Neuronal stem cell (in vitro differentiated cells): Measurements from ENCODE around the gene TASP1.

Experiments
- DNase-seq: peaks from one replicate; pipeline ENCODE4 v3.0.0-alpha.2; 2013; ENCODE audit warnings: low spot score
- H2AFZ ChIP-seq: one replicate; pipeline ENCODE4 v1.6.1; 2013; ENCODE audit warnings: mild to moderate bottlenecking, low read length, inconsistent platforms
- H2AK5ac ChIP-seq: 2 replicates; pipeline ENCODE4 v1.6.1; 2013; ENCODE audit warnings: low read depth, mild to moderate bottlenecking, inconsistent platforms, low read length, moderate library complexity, mixed read lengths
- H2BK120ac ChIP-seq: 2 replicates; pipeline ENCODE4 v1.6.1; 2013; ENCODE audit warnings: low read depth, mild to moderate bottlenecking, inconsistent platforms, low read length, moderate library complexity, mixed read lengths
- H2BK12ac ChIP-seq: one replicate; pipeline ENCODE4 v1.6.1; 2013; ENCODE audit warnings: low read length, inconsistent platforms
- H2BK15ac ChIP-seq: 2 replicates; pipeline ENCODE4 v1.6.1; 2013; ENCODE audit warnings: mild to moderate bottlenecking, low read length, inconsistent platforms, mixed read lengths
- H2BK5ac ChIP-seq: one replicate; pipeline ENCODE4 v1.6.1; 2013; ENCODE audit warnings: inconsistent platforms, mild to moderate bottlenecking, low read length, moderate library complexity
- H3K14ac ChIP-seq: one replicate; pipeline ENCODE4 v1.6.1; 2013; ENCODE audit warnings: low read length, inconsistent platforms
- H3K18ac ChIP-seq: 2 replicates; pipeline ENCODE4 v1.6.1; 2013; ENCODE audit warnings: low read length, inconsistent platforms
- H3K23ac ChIP-seq: 2 replicates; pipeline ENCODE4 v1.6.1; 2013; ENCODE audit warnings: low read depth, mild to moderate bottlenecking, mixed read lengths, low read length, inconsistent platforms; ENCODE audit not compliant: poor library complexity
- H3K27ac ChIP-seq: replicated peaks from 3 replicates; pipeline ENCODE4 v1.5.1; 2013; ENCODE audit warnings: low read length, inconsistent platforms
- H3K27me3 ChIP-seq, 3 experiments: 2 replicates each; pipeline ENCODE4 v1.6.1; 2013; ENCODE audit warnings: low read length in 3 of 3, mild to moderate bottlenecking in 2 of 3, inconsistent platforms in 1 of 3, low read depth in 1 of 3, mixed read lengths in 1 of 3, moderate library complexity in 1 of 3; ENCODE audit not compliant: control insufficient read depth in 3 of 3, insufficient read depth in 3 of 3
- H3K36me3 ChIP-seq, 2 donors: replicated peaks in 1 of 2; 2 replicates each; pipeline ENCODE4 v1.6.1; 2013; ENCODE audit warnings: low read length in 2 of 2; ENCODE audit not compliant: control insufficient read depth in 2 of 2, insufficient read depth in 2 of 2
- H3K4ac ChIP-seq: 2 replicates; pipeline ENCODE4 v1.6.1; 2013; ENCODE audit warnings: inconsistent platforms, mild to moderate bottlenecking, low read length, moderate library complexity
- H3K4me1 ChIP-seq, 2 donors: 1 replicate in 1 of 2; 2 replicates in 1 of 2; pipeline ENCODE4 v1.6.1; 2013; ENCODE audit warnings: low read length in 2 of 2, low read depth in 1 of 2; ENCODE audit not compliant: control insufficient read depth in 2 of 2, insufficient read depth in 1 of 2
- H3K4me2 ChIP-seq: one replicate; pipeline ENCODE4 v1.6.1; 2013; ENCODE audit warnings: mild to moderate bottlenecking, low read length, inconsistent platforms; ENCODE audit not compliant: insufficient read depth, poor library complexity, severe bottlenecking
- H3K4me3 ChIP-seq, 2 donors: 2 replicates each; pipeline ENCODE4 v1.5.1; 2013; ENCODE audit warnings: low read length in 2 of 2, mild to moderate bottlenecking in 2 of 2, inconsistent platforms in 1 of 2, moderate library complexity in 1 of 2
- H3K79me1 ChIP-seq: one replicate; pipeline ENCODE4 v1.6.1; 2013; ENCODE audit warnings: low read depth, mild to moderate bottlenecking, inconsistent platforms, low read length, moderate library complexity
- H3K9ac ChIP-seq: one replicate; pipeline ENCODE4 v1.6.1; 2013; ENCODE audit warnings: mild to moderate bottlenecking, low read depth, low read length, inconsistent platforms; ENCODE audit not compliant: poor library complexity
- H3K9me3 ChIP-seq, 2 donors: replicated peaks in 1 of 2; 2 replicates each; pipeline versions ENCODE3 to v1.6.1; 2013; ENCODE audit warnings: low read length in 2 of 2, mild to moderate bottlenecking in 2 of 2, inconsistent platforms in 1 of 2, low read depth in 1 of 2, mixed read lengths in 1 of 2, moderate library complexity in 1 of 2; ENCODE audit not compliant: control insufficient read depth in 2 of 2, insufficient read depth in 1 of 2
- H4K8ac ChIP-seq: one replicate; pipeline ENCODE4 v1.6.1; 2013; ENCODE audit warnings: low read depth, mild to moderate bottlenecking, inconsistent platforms, low read length, moderate library complexity
- H4K91ac ChIP-seq: one replicate; pipeline ENCODE4 v1.6.1; 2013; ENCODE audit warnings: low read length, low read depth, mild to moderate bottlenecking, inconsistent platforms; ENCODE audit not compliant: poor library complexity
- WGBS, 2 donors: extraction: QIAGEN DNeasy Blood & Tissue Kit; methylation state at CpG; one replicate each; pipeline ENCODE4 v1.1.7; 2013; ENCODE audit warnings: missing lambda C conversion rate in 2 of 2, mixed read lengths in 1 of 2; ENCODE audit not compliant: insufficient read length in 2 of 2, insufficient replicate concordance in 1 of 2; ENCODE audit errors: extremely low coverage in 2 of 2; 5-methylcytosine and 5-hydroxymethylcytosine counted together

Gene TASP1

DNA sequence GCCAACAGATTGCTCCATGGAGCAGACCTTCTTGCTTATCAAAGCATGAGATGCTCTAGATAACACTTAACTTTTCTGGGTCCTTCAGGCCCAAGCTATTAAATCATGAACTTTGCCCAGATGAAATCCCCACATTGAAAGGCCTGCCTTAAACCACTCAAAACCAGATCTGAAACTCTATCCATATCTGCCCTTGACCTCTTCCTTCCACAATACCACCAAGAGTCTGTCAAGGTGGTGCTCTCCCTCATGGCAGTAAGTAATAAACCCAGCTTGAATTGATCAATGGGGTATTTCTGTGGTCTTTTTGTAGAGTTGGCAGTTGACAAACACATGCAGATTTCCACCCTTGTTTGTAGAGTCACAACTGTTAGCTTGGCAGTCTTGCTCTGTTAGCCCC lies 282.1 kb downstream of the TASP1 start:
- H2AK5ac ChIP-seq: no peak overlapping the region
- H3K9me3 ChIP-seq: peaks cover 0 to 2% of the 10 kb centered on the region in 2 donors
- no peak overlapping the region for H3K18ac ChIP-seq
- DNase-seq: no peak
- H2BK12ac ChIP-seq: no peak overlapping the region
- no peak overlapping the region for H2AFZ ChIP-seq
- H3K4me1 ChIP-seq: peaks cover 0 to 1% of the 10 kb centered on the region in 2 donors
- no peak overlapping the region for H3K4ac ChIP-seq
- H3K36me3 ChIP-seq: no peaks in the 10 kb centered on the region
- H2BK120ac ChIP-seq: no peak overlapping the region
- no peak overlapping the region for H3K4me2 ChIP-seq
- H3K9ac ChIP-seq: no peak overlapping the region
- no peaks in the 10 kb centered on the region for H3K79me1 ChIP-seq
- H3K4me3 ChIP-seq: no peak overlapping the region
- H3K23ac ChIP-seq: no peak overlapping the region
- no peak overlapping the region for H2BK15ac ChIP-seq
- no peak overlapping the region for H3K27ac ChIP-seq
- no peak overlapping the region for H2BK5ac ChIP-seq
- H4K8ac ChIP-seq: no peak overlapping the region
- H4K91ac ChIP-seq: no peak overlapping the region
- H3K27me3 ChIP-seq: no peaks in the 10 kb centered on the region
- H3K14ac ChIP-seq: no peak overlapping the region

DNA sequence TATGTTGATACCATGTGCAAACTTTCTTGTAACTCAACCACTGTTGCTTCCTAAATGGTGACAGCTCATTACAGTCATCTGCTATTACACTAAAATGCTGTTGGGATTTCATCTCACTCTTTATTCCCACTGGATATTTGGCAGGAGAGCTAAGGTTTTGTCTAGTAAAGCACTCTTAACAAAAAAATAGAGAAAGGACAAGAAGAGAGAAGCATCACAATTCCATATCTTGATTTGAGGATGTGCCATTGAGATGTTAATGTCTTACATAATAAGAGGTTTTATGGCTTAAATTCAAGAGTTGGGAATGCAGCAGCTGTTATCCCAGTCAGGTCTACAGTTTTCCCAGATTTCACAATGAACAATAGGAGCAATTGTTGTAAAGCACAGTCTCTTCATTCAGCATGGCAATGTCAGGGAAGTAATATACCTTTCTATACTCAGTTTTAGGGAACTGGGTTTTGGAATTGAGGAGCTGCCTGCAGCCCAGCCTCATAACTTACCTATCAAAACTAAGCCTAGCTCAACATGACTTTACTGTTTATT lies 282.7 kb downstream of the TASP1 start:
- H3K4me2 ChIP-seq: no peak overlapping the region
- no peak overlapping the region for H2AK5ac ChIP-seq
- no peak overlapping the region for H3K4me3 ChIP-seq
- H3K4me1 ChIP-seq: peaks cover 0 to 1% of the 10 kb centered on the region in 2 donors
- no peaks in the 10 kb centered on the region for H3K36me3 ChIP-seq
- no peak overlapping the region for H2BK5ac ChIP-seq
- no peak overlapping the region for H3K4ac ChIP-seq
- H3K9me3 ChIP-seq: peaks cover 0 to 2% of the 10 kb centered on the region in 2 donors
- H2BK12ac ChIP-seq: no peak overlapping the region
- no peak overlapping the region for H3K27ac ChIP-seq
- no peak overlapping the region for H2BK120ac ChIP-seq
- H3K9ac ChIP-seq: no peak overlapping the region
- H3K27me3 ChIP-seq: no peaks in the 10 kb centered on the region
- no peak overlapping the region for H4K8ac ChIP-seq
- no peak overlapping the region for H2BK15ac ChIP-seq
- no peak for DNase-seq
- no peak overlapping the region for H3K23ac ChIP-seq
- H3K79me1 ChIP-seq: no peaks in the 10 kb centered on the region
- H4K91ac ChIP-seq: no peak overlapping the region
- no peak overlapping the region for H2AFZ ChIP-seq
- H3K14ac ChIP-seq: no peak overlapping the region
- no peak overlapping the region for H3K18ac ChIP-seq

DNA sequence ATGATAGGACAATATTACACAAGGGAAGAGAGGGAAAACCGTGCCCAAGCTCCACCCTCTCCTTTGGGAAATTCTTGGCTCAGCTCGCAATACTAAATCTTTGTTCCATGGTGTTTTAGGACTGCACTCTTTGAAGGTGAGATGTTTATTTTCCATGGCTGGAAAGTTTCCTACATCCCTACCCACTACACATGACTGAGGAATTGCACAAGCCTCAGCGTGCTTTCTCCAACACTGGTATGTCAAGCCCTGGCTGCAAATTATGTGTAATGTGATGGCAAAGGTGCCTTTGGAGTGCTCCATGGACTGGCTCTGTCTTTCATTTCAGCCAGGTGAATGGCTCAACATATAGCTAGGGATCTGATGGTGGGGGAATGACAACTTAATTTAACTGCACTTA lies 283.3 kb downstream of the TASP1 start:
- no peak overlapping the region for H3K18ac ChIP-seq
- peaks cover 0 to 2% of the 10 kb centered on the region in 2 donors for H3K9me3 ChIP-seq
- no CpG with 5 or more reads among the region's 3 CpGs for WGBS, 2 donors
- no peaks in the 10 kb centered on the region for H3K27me3 ChIP-seq
- H2AK5ac ChIP-seq: no peak overlapping the region
- no peak overlapping the region for H3K14ac ChIP-seq
- H3K4me1 ChIP-seq: peaks cover 0 to 1% of the 10 kb centered on the region in 2 donors
- H2BK120ac ChIP-seq: no peak overlapping the region
- no peak overlapping the region for H4K8ac ChIP-seq
- no peak for DNase-seq
- no peaks in the 10 kb centered on the region for H3K36me3 ChIP-seq
- H2AFZ ChIP-seq: no peak overlapping the region
- no peak overlapping the region for H3K27ac ChIP-seq
- H4K91ac ChIP-seq: no peak overlapping the region
- no peak overlapping the region for H3K4me3 ChIP-seq
- no peak overlapping the region for H2BK15ac ChIP-seq
- no peak overlapping the region for H3K9ac ChIP-seq
- no peak overlapping the region for H3K4ac ChIP-seq
- H3K4me2 ChIP-seq: no peak overlapping the region
- no peak overlapping the region for H2BK5ac ChIP-seq
- H3K79me1 ChIP-seq: no peaks in the 10 kb centered on the region
- H2BK12ac ChIP-seq: no peak overlapping the region
- no peak overlapping the region for H3K23ac ChIP-seq

DNA sequence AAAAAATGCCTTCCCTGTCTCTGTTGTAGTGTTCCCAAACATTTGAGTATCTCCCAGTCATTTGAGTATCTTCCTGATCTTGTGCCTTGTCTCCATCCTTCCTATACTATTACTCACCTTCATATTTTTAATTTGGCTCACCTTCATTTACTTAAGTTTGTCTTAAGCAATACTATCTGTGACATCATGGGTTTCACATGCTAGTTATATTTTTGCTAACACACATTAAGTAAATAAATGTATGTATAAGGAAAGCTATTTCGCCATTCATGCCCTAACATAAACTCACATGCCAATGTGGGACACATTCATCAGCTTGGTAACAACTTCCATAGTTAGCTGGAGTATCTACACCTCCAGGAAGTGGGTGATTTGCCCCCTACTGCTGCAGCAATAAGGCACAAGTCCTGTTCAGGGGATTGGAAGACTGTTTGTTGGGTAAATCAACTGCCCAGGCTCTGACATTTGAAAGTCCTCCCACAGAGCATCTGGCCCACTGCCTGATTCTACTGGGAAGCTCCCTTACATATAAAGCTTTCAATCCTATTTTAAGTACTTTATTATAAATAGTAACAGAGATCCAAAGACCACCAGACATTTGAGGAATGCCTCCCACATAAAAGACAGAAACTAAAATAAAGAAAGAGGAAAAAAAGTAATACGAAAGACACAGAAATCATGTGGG lies 285.3 kb downstream of the TASP1 start:
- Histone ChIP-seq H3K9me3 (peaks cover 0 to 2% of the 10 kb centered on the region in 2 donors), H4K91ac (no peak overlapping the region), H3K27ac (no peak overlapping the region), H3K4ac (no peak overlapping the region), H3K23ac (no peak overlapping the region), H2AFZ (no peak overlapping the region), H2BK5ac (no peak overlapping the region), H3K79me1 (no peaks in the 10 kb centered on the region), H2BK15ac (no peak overlapping the region), H3K4me2 (no peak overlapping the region), H3K14ac (no peak overlapping the region), H2BK12ac (no peak overlapping the region), H3K27me3 (no peaks in the 10 kb centered on the region), H3K4me3 (no peak overlapping the region), H3K36me3 (no peaks in the 10 kb centered on the region), H3K9ac (no peak overlapping the region), H2AK5ac (no peak overlapping the region), H3K18ac (no peak overlapping the region), H3K4me1 (peaks cover 0 to 1% of the 10 kb centered on the region in 2 donors), H4K8ac (no peak overlapping the region), H2BK120ac (no peak overlapping the region)
- WGBS, 2 donors: no CpG with 5 or more reads among the region's 2 CpGs
- DNase-seq: no peak
